ENCODE measurements around the gene HAGHL.

Gene HAGHL

DNA sequence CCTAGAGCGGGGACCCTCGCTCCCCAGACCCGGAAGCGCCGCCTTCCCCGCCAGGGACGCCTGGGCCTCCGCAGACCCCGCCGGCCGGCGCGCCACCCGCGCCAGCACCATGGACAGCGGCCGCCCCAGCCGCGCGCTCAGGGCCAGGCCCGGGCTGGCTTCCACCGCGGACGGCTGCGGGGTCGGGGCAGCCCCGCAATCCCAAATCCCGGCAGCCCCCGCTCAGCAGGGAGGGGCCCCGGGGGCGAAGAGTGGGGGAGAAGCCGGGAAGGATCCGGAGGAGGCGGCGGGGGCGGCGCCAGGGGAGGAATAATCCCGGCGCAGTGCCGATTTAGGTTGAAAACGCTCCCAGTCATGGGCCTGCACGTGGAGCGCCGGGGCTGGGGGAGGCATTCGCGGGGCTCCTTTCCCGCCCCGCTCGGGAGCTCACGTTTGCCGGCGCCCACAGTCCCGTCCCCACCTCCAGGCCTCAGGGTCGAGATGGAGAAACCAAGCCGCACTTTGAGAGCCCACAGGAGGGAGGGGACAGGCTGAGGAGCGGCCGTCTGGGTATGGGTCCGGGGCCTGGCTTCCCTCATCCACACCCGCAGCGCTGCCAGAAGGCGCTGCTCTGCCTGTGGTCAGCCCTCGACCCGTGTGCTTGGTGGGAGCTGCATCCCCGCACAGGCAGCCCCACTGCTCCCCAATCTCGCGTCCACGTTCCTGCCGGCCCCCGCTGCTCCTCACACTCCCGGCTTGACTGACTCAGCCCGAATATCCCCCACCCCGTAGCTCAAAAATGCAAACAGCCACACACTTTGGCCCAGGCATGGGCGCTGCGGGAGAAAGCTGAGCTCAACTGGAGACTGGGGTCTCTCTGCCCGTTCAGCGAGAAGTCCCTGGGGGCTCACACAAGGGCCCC lies 26.0 kb upstream of the HAGHL start:
- H3K9ac ChIP-seq = no peak overlapping the region
- no peaks in the 10 kb centered on the region for H3K36me3 ChIP-seq
- peaks cover 99% of the 10 kb centered on the region for H3K27me3 ChIP-seq
- H3K27ac ChIP-seq = no peak overlapping the region
- H4K20me1 ChIP-seq = peaks cover 72% of the 10 kb centered on the region
- no peaks in the 10 kb centered on the region for H3K9me3 ChIP-seq
- no peak overlapping the region for H3K4me2 ChIP-seq
- H3K4me1 ChIP-seq = peaks cover 6% of the 10 kb centered on the region
- no peak overlapping the region for H3K4me3 ChIP-seq
- TF ChIP-seq Cebpa-rat (IDR thresholded peaks at IDR 0.05) = no peak

DNA sequence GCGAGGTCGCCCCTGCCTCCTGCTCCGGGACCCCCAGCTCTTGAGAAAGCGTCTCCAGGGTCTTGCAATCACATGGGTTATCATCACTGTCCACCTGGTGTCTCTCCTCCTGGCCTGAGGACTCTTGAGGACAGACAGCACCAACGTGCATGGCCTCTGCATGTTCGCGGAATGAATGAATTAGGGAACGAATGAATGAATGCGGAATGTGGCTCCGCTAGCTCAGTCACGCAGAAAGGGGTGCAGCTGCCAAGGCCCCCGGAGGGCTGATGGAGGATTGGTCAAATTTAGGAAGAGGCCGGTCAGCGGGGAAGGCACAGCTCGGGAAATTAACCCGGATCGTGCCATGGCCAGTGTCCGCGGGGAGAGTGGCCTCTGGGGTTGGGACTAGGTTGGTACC lies 24.6 kb upstream of the HAGHL start:
- Histone ChIP-seq H3K4me2 (no peak overlapping the region), H3K9ac (no peak overlapping the region), H3K27me3 (peaks cover 100% of the 10 kb centered on the region), H3K27ac (no peak overlapping the region), H3K36me3 (no peaks in the 10 kb centered on the region), H4K20me1 (peaks cover 81% of the 10 kb centered on the region), H3K4me1 (peaks cover 14% of the 10 kb centered on the region; the same call in 1 of the 2 replicates), H3K4me3 (no peak overlapping the region), H3K9me3 (no peaks in the 10 kb centered on the region)
- no peak for TF ChIP-seq Cebpa-rat (IDR thresholded peaks at IDR 0.05)

DNA sequence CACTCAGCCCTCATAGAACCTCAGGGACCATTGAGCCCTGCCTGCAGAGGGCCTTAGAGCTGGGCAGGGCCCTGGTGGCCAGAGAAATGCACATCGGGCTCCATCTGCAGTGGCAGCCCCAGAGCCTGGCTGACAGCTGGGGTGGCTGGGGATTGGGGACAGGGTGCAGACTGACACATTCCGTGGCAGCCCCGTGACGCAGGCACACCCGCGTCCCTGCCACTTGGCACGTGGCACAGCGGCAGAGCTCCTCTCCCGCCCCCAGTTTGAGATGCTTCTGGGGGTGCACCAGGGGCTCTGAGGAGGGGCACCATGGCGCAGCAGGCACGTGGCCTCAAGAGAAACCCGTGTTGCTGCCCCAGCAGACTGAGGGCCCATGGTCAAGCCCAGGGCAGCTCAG lies 23.5 kb upstream of the HAGHL start:
- TF ChIP-seq Cebpa-rat (IDR thresholded peaks at IDR 0.05) = no peak
- peaks cover 89% of the 10 kb centered on the region for H4K20me1 ChIP-seq
- H3K4me3 ChIP-seq = no peak overlapping the region
- peaks cover 100% of the 10 kb centered on the region for H3K27me3 ChIP-seq
- H3K4me1 ChIP-seq = peaks cover 14% of the 10 kb centered on the region; the same call in 1 of the 2 replicates
- no peaks in the 10 kb centered on the region for H3K9me3 ChIP-seq
- H3K36me3 ChIP-seq = no peaks in the 10 kb centered on the region
- H3K27ac ChIP-seq = no peak overlapping the region
- H3K4me2 ChIP-seq = no peak overlapping the region
- no peak overlapping the region for H3K9ac ChIP-seq

DNA sequence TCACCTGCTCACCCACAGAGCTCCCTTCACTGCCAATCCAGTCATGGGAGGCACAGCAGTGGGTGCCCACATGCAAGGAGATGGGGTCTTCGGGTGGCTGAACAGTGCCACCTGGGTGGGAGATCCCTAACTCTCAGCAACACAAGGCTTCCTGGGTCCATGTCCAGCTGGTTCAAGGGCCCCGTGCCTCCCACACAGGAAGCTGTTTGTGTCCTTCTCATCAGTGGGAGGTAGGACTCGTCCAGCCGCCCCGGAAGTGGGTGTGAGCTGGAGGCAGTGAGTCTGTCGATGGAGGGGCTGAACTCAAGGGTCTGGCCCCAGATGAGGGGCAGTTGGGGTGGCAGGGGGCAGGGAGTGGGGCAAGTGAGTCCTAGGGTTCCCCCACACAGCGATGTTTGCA lies 22.9 kb upstream of the HAGHL start:
- Histone ChIP-seq H3K4me1 (peaks cover 14% of the 10 kb centered on the region; the same call in 1 of the 2 replicates), H3K4me3 (no peak overlapping the region), H4K20me1 (peaks cover 86% of the 10 kb centered on the region), H3K27me3 (peaks cover 100% of the 10 kb centered on the region), H3K36me3 (no peaks in the 10 kb centered on the region), H3K9me3 (no peaks in the 10 kb centered on the region), H3K4me2 (no peak overlapping the region), H3K9ac (no peak overlapping the region), H3K27ac (no peak overlapping the region)
- no peak for TF ChIP-seq Cebpa-rat (IDR thresholded peaks at IDR 0.05)

DNA sequence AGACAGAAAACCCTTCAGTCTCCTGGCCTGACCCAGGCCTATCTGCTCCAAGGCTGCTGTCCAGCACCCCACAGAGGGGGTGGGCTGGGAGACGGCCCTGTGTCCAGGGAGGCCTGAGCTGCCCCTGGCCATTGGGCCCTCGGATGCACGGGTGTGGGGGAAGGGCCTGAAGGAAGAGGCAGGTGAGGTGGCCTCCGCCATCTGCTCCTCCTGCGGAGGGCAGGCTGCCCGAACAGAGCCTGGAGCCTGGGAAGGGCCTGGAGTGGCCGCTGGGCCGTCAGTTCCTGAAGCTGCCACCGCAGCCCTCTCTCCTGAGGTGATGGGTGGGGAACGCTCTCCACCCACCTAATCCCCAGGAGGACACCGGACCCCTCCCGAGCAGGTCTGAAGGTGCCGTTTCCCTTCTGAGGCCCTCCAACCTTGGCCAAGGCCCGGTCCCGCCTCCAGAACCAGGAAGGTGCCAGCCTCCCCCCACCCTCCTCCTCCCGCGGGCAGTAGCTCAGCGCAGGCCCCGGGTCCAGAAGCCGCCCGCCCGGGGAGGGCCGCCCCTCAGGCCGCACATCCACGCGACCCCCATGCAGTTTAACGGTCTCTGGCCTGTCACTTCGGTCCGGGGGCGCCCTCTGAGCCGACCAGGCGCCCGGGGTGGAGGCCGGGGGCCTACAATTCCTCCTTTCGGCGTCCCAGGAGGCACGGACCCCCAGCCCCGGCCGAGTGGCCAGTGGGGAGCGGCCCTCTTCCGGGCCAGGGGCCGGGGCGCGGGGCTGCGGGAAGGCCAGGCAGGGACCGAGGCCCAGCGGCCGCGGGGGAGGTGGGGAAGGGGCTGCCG lies 22.1 kb upstream of the HAGHL start:
- no peaks in the 10 kb centered on the region for H3K9me3 ChIP-seq
- H3K27me3 ChIP-seq = peaks cover 100% of the 10 kb centered on the region
- H3K4me2 ChIP-seq = peak overlapping the region; percentile 90
- no peak for TF ChIP-seq Cebpa-rat (IDR thresholded peaks at IDR 0.05)
- no peaks in the 10 kb centered on the region for H3K36me3 ChIP-seq
- H3K27ac ChIP-seq = no peak overlapping the region
- H3K4me1 ChIP-seq = peaks cover 18% of the 10 kb centered on the region
- no peak overlapping the region for H3K9ac ChIP-seq
- peak overlapping the region; percentile 65; the same call in 1 of the 2 replicates for H3K4me3 ChIP-seq
- H4K20me1 ChIP-seq = peaks cover 88% of the 10 kb centered on the region

DNA sequence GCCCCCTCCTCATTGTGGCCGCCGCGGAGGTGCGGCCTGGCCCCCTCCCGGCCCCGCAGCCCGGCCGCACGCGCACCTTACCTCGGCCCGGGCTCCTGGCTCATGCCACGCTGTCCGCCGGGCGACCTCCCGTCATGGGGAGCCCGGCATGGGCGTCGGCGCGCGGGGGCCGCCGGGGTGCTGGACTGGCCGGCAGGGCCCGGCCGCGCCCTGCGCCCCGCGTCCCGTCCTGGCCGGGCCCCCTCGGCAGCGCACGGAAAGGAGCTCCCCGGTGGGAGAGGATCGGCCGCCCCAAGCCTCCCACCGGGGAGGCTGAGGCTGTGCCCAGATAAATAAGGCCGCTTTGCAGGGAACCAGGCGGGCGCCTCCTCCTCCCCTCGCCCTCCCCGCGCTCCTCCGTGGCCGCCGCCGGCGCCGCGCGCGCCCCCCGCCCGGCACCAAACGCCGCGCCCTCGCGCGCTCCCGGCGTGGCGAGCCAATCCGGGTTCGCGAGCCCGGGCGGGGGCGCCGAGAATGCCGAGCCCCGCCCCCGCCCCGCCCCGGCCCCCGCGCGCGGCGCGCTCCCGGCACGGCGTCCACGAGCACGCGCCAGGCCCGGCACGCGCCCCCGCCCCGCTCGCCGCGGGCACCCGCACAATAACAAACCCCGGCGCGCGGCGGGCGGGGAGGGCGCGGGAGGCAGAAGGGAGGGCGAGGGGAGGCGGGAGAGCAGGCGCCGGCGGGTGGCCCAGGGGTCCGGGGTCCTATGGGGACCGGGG lies 21.3 kb upstream of the HAGHL start, which contains the start of gene FBXL16:
Gene FBXL16, minus strand, starts transcription at position 371 of the 758 bp plus-strand sequence. CDS start 8,396 bp downstream, outside the sequence.
- no peak within 1 kb of the TSS for H3K27ac ChIP-seq
- no peaks in the 10 kb centered on the region for H3K9me3 ChIP-seq
- no peak for TF ChIP-seq Cebpa-rat (IDR thresholded peaks at IDR 0.05)
- peaks cover 100% of the 10 kb centered on the region for H3K27me3 ChIP-seq
- H3K36me3 ChIP-seq = no peaks in the 10 kb centered on the region
- peak within 1 kb of the TSS; percentile 65 for H3K4me3 ChIP-seq
- no peak within 1 kb of the TSS for H3K9ac ChIP-seq
- H3K4me1 ChIP-seq = peaks cover 27% of the 10 kb centered on the region
- peaks cover 88% of the 10 kb centered on the region for H4K20me1 ChIP-seq
- H3K4me2 ChIP-seq = peak within 1 kb of the TSS; percentile 90

DNA sequence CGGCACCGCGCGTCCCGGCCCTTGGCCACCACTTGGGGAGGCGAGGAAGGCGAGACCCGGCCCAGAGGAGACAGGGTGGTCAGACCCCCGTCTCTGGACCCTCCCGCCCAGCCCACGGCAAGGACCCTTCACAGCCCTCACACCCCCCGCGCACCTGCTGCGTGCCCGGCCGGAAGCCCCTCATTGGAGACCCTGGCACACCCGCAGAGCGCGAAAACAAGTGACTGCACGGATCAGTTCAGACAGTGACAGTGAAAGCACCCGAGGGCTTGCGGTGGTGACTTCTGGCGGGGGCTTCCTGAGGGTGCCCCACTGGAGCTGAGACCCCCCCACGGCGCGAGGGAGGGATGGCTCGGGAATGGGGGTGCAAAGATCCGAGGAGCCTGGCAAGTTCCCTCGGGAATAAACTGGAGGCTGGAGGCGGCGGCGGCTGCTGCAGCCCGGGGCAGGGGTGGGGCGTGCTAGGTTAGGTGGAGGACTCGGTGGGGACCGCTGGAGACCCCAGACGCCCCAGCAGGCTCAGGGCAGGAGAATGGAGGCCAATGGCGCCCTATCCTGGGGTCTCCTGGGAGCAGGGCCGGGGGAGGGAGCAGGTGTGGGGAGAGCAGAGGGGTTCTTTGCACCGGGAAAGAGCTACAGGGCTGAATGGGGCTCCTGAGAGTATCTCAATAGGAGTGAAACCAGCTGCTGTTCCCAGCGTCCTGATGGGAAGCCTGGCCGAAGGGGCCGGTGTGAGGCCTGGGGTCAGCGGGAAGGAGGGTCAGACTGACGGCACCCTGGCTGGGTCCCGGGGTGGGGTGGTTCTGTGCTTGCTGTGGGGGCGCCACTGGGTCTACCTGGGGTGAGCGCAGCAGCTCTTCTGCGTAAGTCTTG lies 20.5 kb upstream of the HAGHL start:
- peaks cover 100% of the 10 kb centered on the region for H3K27me3 ChIP-seq
- H3K27ac ChIP-seq = no peak overlapping the region
- peak overlapping the region; percentile 90 for H3K4me2 ChIP-seq

DNA sequence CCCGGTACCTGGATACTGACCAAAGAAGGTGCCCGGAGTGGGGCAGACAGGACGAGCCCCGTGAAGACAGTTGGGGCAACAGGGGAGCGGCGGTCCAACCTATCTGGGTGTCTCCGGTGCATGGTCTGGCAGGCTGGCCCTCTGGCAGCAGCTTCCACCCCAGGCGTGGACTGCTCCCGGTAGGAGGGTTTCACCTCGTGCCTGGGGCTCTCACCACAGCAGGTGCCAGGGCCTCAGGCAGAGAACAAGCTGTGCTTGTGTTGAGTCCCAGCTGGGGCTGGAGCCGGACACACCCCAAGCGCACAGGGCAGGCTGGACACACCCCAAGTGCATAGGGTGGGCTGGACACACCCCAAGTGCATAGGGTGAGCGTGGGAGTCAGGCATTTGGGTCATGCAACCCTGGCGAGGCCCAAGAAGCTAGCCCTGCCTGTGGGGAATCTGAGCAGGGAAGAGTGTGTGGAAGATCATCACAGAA lies 19.8 kb upstream of the HAGHL start:
- H3K4me1 ChIP-seq = peaks cover 39% of the 10 kb centered on the region
- H3K9me3 ChIP-seq = no peaks in the 10 kb centered on the region
- H3K9ac ChIP-seq = no peak overlapping the region
- H3K27ac ChIP-seq = no peak overlapping the region
- no peak for TF ChIP-seq Cebpa-rat (IDR thresholded peaks at IDR 0.05)
- H3K27me3 ChIP-seq = peaks cover 98% of the 10 kb centered on the region
- H3K4me3 ChIP-seq = 0 out of 2 replicates have a peak overlapping the region, but pooled peaks have one; percentile 65
- H3K4me2 ChIP-seq = peak overlapping the region; percentile 90
- peaks cover 84% of the 10 kb centered on the region for H4K20me1 ChIP-seq
- no peaks in the 10 kb centered on the region for H3K36me3 ChIP-seq

More for the DNA sequence above, 20.5 kb upstream of the HAGHL start:
- H4K20me1 ChIP-seq = peaks cover 88% of the 10 kb centered on the region
- H3K4me3 ChIP-seq = peak overlapping the region; percentile 65
- no peak overlapping the region for H3K9ac ChIP-seq
- H3K4me1 ChIP-seq = peaks cover 35% of the 10 kb centered on the region
- no peaks in the 10 kb centered on the region for H3K36me3 ChIP-seq
- TF ChIP-seq Cebpa-rat (IDR thresholded peaks at IDR 0.05) = no peak
- H3K9me3 ChIP-seq = no peaks in the 10 kb centered on the region

Measured in BLaER1 (cell line).